ENCODE data around the gene LCMT2.

- TF ChIP-seq CTCF (IDR thresholded peaks at IDR 0.05; ENCODE audit: insufficient read depth, low read length) (no peak), REST (IDR thresholded peaks at IDR 0.05; ENCODE audit: insufficient replicate concordance, low read depth) (no peak), POLR2AphosphoS5 (IDR thresholded peaks at IDR 0.05; ENCODE audit: low read depth) (no peak), GABPA (IDR thresholded peaks at IDR 0.05; ENCODE audit: low read depth) (no peak), SPI1 (IDR thresholded peaks at IDR 0.05; ENCODE audit: borderline replicate concordance, low read depth) (no peak)
Observed at GRCh38 chr15:43286074-43286473, 44.3 kb downstream of the LCMT2 start.
